CD4-positive, alpha-beta T cell treated with Interleukin-15 for 1 hour (primary cell): Measurements from ENCODE around the gene SPRYD7.
"Not testable (repeated sequence)": the region's sequence is repeated elsewhere in the genome, so short reads cannot be mapped to it uniquely, and the experiment has no call there.

ENCODE experiments used
- DNase-seq: peaks from one replicate; pipeline ENCODE4 v3.0.0-alpha.2; 2020

The SPRYD7 gene

DNA sequence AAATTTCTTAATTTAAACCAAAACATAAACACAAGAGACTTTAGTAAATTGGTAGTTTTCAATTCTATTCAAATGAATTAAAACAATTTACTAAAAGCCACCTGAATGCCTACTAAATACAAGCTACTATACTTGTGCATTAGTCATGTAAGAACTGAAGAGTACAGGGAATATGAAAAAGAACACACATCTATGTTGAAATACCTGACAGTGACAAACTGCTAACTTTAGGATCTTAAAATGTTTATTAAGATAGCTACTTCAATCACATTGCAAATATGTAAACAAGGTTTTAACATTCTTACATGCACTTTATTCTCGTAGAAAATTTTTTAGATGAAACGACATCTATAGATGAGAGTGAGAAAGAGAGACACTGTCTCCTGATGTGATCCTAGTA is 4.1 kb downstream of the SPRYD7 start:
- DNase-seq, result no peak

DNA sequence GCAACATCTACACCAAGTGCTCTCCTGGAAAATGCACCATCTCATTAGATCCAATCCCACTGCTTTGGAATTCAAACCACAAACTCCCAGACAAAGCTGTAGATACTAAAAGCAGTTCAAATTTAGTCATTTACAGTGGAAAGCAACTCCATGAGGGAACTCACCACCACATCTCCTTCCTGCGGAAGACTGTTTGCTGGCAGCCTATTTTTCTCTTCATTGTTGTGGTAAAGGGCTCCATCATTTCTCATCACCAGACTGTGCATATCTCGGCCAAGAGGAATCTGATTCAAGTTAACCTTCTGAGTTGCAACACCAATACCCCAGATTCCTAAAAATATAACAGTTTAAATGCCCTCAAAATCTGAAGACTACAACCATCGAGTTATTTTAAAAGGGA is 8.4 kb downstream of the SPRYD7 start:
- no peak for DNase-seq

DNA sequence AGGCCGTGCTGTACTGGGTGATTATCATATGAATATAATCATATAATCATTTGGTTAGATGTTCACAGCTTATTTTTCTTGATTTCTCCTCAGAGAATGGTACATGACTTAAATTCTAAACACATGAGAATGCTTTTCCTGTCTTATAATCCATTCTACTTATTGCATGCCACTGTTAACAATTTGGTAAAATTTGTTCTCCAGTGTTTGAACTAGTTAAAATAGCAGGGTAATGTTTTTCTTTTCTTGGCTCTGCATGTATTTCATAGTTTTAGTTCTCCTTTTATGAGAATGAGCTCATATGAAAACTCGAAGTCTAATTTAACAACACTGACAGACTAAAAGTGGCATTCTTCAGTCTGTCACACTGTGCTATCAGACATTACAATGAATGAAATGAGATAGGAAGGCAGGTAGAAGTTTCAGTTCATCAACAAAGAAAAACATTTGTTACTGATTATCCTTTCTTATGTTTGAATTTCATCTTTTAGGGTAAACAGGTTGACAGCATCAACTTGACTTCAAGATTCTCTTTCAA is 10.2 kb downstream of the SPRYD7 start:
- no peak for DNase-seq

DNA sequence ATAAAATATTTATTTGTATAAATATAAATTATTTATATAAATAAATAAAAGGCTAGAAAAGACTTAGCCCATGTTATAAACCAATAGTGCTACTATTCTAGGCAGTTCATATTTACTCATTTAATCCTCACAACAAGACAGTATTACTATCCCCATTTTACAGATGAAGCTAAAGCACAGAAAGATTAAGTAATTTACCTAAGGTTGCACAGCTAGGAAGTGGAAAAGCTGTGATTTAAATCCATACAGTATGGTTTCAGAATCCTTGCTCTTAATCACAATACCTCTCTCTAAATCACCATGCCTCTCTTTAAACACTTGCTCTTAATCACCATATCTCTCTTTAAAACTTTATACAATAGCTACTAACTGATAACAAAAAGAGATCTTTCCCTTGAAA is 13.8 kb downstream of the SPRYD7 start:
- no peak for DNase-seq

DNA sequence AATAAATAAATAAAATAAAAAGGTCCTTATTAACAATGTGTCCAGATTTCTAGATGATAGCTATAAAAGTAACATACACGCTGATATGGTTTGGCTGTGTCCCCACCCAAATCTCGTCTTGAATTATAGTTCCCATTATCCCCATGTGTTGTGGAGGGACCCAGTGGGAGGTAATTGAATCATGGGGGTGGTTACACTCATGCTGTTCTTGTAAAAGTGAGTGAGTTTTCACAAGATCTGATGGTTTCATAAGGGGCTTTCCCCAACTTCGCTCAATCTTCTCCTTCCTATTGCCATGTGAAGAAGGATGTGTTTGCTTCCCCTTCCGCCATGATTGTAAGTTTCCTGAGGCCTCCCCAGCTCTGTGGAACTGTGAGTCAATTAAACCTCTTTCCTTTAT is 15.2 kb downstream of the SPRYD7 start:
- DNase-seq, result not testable (repeated sequence)

DNA sequence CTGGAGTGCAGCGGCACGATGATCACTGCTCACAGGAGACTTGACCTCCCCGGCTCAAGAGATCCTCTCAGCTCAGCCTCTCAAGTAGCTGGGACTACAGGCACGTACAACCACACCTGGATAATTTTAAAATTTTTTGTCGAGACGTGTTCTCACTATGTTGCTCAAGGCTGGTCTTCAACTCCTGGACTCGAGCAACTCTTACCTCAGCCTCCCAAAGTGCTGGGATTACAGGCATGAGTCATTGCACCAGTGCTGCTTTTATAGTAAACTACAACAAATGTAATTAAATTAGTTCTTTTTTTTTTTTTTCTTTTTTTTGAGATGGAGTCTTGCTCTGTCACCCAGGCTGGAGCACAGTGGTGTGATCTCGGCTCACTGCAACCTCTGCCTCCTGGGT is 18.0 kb downstream of the SPRYD7 start:
- DNase-seq, result not testable (repeated sequence)

DNA sequence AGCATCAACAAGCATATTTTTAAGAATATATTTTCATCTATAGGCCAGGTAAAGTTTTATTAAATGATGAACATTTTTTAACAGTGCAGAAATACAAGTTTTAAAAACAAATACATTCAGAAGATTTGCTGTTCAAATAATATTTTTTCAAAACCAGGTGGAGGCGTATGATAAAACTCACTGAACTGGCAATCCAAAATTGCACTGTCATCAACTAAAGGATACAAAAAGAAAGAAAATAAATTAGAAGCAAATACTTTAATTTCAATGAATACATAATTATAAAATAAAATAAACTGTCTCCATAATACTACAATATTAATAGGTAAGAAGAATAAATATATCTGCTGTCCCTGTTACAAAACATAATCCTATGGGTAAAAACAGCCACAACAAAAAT is 21.2 kb downstream of the SPRYD7 start:
- no peak for DNase-seq

DNA sequence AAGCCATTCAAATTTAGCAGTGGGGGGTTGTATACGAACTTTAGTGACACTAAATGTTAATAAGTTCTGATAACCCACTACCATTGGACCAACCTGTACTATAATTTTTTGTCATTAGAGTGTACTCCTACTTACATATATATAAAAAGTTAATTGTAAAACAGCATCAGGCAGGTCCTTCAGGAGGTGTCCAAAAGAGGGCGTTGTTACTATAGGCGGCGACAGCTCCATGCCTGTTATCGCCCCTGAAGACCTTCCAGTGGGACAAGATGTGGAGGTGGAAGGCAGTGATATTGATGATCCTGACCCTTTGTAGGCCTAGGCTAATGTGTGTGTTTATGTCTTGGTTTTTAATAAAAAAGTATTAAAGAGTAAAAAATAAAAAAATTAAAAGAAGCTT is 27.5 kb downstream of the SPRYD7 start:
- no peak for DNase-seq

DNA sequence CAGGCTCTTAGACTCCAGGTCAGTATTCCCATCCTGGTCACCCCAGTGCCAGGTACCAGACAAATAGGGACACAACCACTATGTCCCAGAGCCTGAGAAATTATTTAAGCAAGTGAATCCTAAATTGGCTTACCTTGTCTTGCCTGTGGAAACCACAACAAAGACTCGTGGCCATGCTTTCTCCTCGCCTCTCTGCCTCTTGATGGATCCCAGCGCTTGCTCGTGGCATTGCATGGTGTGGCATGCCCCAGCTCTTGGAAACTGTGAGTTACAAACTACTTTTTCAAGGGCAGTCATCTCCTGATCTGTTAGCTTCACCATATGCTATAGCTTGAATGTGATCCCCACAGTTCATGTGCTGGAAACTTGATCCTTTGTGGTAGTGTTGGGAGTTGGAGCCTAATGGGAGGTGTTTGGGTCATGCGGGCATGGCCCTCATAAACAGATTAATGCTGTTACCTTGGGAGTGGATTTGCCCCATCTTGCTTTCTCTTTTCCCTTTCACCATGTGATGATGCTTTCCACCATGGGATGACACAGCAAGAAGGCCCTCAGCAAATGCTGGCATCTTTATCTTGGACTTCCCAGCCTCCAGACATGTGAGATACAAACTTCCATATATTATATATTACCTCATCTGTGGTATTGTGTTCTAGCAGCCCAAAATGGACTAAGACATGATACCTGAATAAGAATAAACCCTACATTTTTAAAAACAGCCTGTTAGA is 31.2 kb downstream of the SPRYD7 start:
- no peak for DNase-seq

DNA sequence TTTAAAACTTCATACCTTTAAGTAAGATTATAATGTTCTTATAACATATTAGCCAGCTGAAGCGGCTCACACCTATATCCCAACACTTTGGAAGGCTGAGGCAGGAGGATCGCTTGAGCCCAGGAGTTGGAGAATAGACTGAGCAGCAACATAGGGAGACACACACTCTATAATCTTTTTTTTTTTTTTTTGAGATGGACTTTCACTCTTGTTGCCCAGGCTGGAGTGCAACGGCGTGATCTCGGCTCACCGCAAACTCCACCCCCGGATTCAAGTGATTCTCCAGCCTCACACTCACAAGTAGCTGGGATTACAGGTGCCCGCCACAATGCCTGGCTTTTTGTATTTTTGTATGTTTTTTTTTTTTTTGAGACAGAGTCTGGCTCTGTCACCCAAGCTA is 37.3 kb downstream of the SPRYD7 start:
- no peak for DNase-seq

DNA sequence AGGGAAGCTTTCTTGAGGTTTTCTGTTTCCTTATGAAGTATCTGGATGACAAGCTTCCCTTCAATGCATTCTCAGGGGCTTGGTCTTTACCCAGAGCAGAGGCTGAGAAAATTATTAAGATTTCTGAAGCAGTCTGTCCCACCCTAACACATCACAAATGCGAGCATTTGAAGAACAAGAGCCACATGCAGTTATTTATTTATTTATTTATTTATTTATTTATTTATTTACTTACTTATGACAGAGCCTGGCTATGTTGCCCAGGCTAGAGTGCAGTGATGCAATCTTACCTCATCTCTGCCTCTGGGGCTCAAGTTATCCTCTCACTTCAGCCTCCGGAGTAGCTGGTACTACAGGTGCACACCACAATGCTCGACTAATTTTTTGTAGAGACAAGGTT is 38.4 kb downstream of the SPRYD7 start:
- DNase-seq, result no peak

DNA sequence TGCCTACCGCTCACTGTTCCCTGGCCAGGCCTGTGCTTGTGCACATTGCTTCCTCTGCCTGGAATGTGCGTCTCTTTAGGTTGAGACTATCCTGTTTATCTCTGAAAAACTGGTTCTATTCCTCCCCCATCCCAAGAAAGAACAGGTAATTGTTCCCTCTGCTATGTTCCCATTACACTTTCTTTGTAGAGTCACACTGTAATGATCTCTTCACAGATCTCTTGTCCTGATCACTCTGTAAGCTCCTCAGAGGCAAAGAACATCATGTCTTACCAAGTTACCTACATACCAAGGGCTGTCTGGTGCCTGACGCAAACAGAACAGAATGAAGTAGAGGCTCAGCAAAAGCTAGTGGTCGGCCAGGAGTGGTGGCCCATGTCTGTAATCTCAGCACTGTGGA is 40.3 kb downstream of the SPRYD7 start:
- DNase-seq, result no peak

DNA sequence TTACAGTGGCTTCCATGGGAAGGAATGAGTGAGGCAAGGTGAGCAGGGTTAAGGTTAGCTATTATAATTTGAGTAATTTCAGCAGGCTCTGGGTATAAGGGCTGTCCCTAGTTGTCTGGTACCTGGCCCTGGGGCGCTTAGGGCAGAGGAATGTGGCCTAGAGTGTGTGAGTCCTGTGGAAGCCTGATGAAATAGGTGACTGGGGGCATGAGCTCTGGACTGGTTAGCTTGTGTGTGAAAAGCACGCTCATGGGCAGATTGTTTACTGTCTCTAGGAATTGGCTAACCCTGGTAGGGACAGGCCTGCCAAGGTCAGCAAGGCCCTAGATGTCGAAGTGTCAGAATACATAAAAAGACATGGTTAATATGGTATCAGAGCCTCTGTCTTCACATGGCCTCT is 42.5 kb downstream of the SPRYD7 start:
- no peak for DNase-seq

DNA sequence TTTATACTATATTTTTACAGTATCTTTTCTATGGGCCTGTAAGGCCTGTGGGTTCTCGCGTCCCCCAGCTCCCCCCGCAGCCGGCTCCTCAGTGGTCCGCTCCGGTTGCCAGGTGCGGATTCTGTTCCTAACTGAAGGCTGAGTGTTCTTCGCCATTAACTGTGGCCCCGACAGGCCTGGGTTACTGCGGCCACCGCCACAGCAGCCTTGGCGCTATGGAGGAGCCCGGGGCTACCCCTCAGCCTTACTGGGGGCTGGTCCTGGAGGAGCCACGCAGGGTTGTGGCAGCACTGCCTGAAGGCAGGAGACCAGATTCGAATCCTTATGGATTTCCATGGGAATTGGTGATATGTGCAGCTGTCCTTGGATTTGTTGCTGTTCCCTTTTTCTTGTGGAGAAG is 45.8 kb downstream of the SPRYD7 start:
- no peak for DNase-seq

DNA sequence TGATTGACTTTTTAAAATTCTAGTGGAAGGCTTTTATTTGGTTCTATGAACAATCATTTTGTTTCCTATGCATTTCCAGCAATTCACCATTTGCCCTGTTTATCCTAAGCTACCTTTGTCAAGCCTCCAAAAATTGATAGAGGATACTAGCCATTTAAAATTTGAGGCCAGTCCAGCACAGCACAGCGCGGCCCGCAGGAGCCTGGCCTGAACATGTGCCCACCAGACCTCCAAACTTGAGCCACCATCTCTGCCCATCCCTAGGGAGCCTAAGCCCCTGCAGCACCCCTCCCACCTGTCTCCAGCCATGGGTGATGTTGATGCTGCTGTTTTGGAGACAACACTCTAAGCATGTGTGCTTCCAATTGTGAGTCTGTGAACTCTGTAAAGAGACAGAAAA is 57.5 kb downstream of the SPRYD7 start:
- DNase-seq, result no peak

DNA sequence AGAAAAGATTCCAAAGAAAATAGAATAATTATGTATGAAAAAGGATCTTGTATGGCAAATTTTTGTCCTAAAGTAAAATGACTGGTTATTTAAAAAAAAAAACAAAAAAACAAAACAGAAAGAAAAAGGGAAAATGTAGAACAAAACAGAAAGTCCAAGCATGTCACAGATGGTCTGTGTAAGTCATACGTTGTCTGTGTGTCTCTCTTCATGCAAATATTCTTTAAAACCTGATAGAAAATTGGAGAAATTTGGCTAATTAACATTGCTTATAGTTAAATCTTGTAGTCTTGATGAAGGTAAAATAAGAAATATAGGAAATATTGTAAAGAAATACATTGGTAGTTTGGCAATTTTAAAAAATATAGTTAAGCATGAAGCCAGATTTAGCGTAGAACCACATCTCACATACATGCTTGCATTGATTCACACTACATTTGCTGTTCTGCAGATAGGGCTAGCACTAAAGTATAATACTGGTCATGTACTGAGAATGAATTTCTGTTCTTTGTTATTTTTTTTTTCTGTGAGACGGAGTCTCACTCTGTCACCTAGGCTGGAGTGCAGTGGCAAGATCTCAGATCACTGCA is 58.4 kb downstream of the SPRYD7 start:
- no peak for DNase-seq

DNA sequence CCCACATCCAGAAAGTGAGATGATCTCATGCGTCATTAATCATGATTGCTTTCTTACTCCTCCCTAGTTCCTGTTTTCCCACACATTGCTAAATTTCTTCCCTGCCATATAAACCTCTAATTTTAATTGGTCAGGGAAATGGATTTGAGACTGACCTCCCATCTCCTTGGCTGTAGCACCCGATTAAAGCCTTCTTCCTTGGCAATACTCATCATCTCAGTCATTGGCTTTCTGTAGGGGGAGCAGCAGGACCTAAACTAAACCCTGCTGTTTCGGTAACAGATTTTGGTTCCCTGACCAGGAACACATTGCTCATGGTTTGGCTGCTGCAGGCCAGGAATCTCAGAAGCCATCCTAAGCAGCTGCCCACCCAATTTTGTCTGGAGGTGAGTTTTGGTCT is 61.7 kb downstream of the SPRYD7 start:
- DNase-seq, result no peak

DNA sequence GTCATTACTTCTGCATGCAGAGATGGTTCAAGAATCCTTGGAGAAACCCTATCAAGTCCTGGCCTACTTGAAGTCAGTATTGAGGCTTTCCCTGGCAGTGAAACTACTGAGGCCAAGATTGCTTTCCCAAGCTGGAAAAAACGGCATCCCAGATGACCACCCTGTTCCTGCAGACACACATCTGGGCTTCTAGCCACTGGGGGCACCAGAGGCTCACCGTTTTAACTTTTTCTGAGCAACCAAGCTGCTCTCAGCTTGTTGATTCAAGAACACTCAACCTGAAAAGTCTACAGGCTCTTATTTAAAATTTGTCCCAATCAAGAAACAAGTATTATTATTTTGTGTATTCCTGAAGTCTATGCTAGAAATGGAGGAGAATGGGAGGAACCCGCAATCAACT is 66.6 kb downstream of the SPRYD7 start:
- no peak for DNase-seq

DNA sequence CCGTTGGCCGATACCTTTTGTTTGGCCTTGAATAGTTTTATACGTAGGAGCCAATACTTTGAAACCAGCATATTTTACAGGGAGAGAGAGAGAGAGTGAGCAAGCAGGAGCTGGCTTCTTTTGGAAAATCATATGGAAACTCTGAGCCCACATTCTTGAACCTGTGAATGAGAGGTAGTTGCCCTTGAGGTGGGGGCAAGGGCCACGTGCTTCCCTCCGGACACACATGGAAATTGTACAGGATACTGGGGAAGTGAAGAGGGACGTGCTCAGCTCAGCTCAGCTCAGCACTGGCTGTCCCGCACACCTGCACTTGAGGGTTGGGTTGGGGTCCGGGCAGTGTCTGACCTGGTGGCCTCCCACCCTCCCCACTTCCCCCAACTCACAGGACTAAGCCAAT is 68.3 kb downstream of the SPRYD7 start:
- no peak for DNase-seq

DNA sequence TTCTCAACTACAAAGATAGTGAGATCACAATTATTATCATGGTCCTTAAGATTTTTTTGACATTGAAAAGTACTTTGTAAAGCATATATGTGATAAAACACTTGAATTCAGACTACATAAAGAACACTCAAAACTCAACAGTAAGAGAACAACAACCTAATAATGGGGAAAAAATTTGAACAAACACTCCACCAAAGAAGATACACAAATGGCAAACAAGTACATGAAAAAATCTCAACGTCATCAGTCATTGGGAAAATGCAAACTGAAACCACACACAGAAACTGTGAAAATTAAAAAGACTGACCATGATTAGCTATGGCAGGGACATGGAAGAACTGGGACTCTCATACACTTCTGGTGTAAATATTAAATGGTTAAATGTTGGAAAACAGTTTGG is 70.9 kb downstream of the SPRYD7 start:
- no peak for DNase-seq

DNA sequence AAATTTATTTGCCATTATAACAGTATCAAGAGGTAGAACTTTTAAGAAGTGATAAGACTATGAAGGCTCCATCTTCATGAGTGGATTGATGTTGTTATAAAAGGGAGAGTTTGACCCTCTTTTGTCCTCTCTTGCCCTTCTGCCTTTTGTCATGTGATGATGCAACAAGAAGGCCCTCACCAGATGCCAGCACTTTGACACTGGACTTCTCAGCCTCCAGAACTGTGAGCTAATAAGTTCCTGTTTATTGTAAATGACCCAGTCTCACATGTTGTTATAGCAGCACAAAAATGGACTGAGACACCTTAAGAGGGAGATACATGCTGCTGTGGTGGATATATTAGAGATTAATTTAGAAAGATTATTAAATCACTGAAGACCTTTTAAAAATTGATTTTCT is 71.6 kb downstream of the SPRYD7 start:
- DNase-seq, result no peak
